ENCODE results near the gene TNFRSF18.

Gene TNFRSF18

GRCh38 chr1:1227386-1227785 is 21.0 kb upstream of the TNFRSF18 start:
- H3K36me3 ChIP-seq (ENCODE audit: control insufficient read depth, insufficient read depth, low read length) = peaks cover 6% of the 10 kb centered on the region
- no peaks in the 10 kb centered on the region for H3K27me3 ChIP-seq (ENCODE audit: control insufficient read depth, insufficient read depth, low read length, poor library complexity, severe bottlenecking)
- WGBS, 2 experiments = 95 to 96% methylated on average over 25 of the region's 25 CpGs
- H3K9me3 ChIP-seq (ENCODE audit: control insufficient read depth, low read length) = no peaks in the 10 kb centered on the region
- no peak overlapping the region for H3K27ac ChIP-seq (ENCODE audit: insufficient read depth, low read depth, low read length, poor library complexity, severe bottlenecking)
- no peak overlapping the region for H3K4me3 ChIP-seq (ENCODE audit: insufficient read depth, low read depth, low read length)
- no peaks in the 10 kb centered on the region for H3K4me1 ChIP-seq (ENCODE audit: control insufficient read depth, insufficient read depth, low read length)

- no peaks in the 10 kb centered on the region for H3K4me1 ChIP-seq (ENCODE audit: control insufficient read depth, insufficient read depth, low read length)
- H3K27ac ChIP-seq (ENCODE audit: insufficient read depth, low read depth, low read length, poor library complexity, severe bottlenecking) = no peak overlapping the region
- no peak overlapping the region for H3K4me3 ChIP-seq (ENCODE audit: insufficient read depth, low read depth, low read length)
- WGBS, 2 experiments = 95 to 97% methylated on average over 44 of the region's 44 CpGs
- H3K27me3 ChIP-seq (ENCODE audit: control insufficient read depth, insufficient read depth, low read length, poor library complexity, severe bottlenecking) = no peaks in the 10 kb centered on the region
- H3K36me3 ChIP-seq (ENCODE audit: control insufficient read depth, insufficient read depth, low read length) = peaks cover 6% of the 10 kb centered on the region
- no peaks in the 10 kb centered on the region for H3K9me3 ChIP-seq (ENCODE audit: control insufficient read depth, low read length)
Observed at GRCh38 chr1:1226566-1227362, 20.4 kb upstream of the TNFRSF18 start.

GRCh38 chr1:1225913-1226312 is 19.5 kb upstream of the TNFRSF18 start:
- Histone ChIP-seq H3K27me3 (ENCODE audit: control insufficient read depth, insufficient read depth, low read length, poor library complexity, severe bottlenecking) (no peaks in the 10 kb centered on the region), H3K4me3 (ENCODE audit: insufficient read depth, low read depth, low read length) (no peak overlapping the region), H3K9me3 (ENCODE audit: control insufficient read depth, low read length) (no peaks in the 10 kb centered on the region), H3K27ac (ENCODE audit: insufficient read depth, low read depth, low read length, poor library complexity, severe bottlenecking) (no peak overlapping the region), H3K36me3 (ENCODE audit: control insufficient read depth, insufficient read depth, low read length) (peaks cover 8% of the 10 kb centered on the region), H3K4me1 (ENCODE audit: control insufficient read depth, insufficient read depth, low read length) (no peaks in the 10 kb centered on the region)
- WGBS, 2 experiments = 95% methylated on average over 18 of the region's 18 CpGs

- H3K36me3 ChIP-seq (ENCODE audit: control insufficient read depth, insufficient read depth, low read length) = peaks cover 8% of the 10 kb centered on the region
- WGBS, 2 experiments = 95 to 96% methylated on average over 34 of the region's 34 CpGs
Observed at GRCh38 chr1:1225238-1225845, 18.9 kb upstream of the TNFRSF18 start.

GRCh38 chr1:1223891-1224290 is 17.5 kb upstream of the TNFRSF18 start:
- WGBS, 2 experiments = 96 to 97% methylated on average over 21 of the region's 21 CpGs
- H3K9me3 ChIP-seq (ENCODE audit: control insufficient read depth, low read length) = no peaks in the 10 kb centered on the region
- no peak overlapping the region for H3K4me3 ChIP-seq (ENCODE audit: insufficient read depth, low read depth, low read length)
- H3K4me1 ChIP-seq (ENCODE audit: control insufficient read depth, insufficient read depth, low read length) = no peaks in the 10 kb centered on the region
- no peaks in the 10 kb centered on the region for H3K27me3 ChIP-seq (ENCODE audit: control insufficient read depth, insufficient read depth, low read length, poor library complexity, severe bottlenecking)
- peaks cover 8% of the 10 kb centered on the region for H3K36me3 ChIP-seq (ENCODE audit: control insufficient read depth, insufficient read depth, low read length)
- H3K27ac ChIP-seq (ENCODE audit: insufficient read depth, low read depth, low read length, poor library complexity, severe bottlenecking) = no peak overlapping the region

More at GRCh38 chr1:1225238-1225845, 18.9 kb upstream of the TNFRSF18 start:
- Histone ChIP-seq H3K27ac (ENCODE audit: insufficient read depth, low read depth, low read length, poor library complexity, severe bottlenecking) (no peak overlapping the region), H3K27me3 (ENCODE audit: control insufficient read depth, insufficient read depth, low read length, poor library complexity, severe bottlenecking) (no peaks in the 10 kb centered on the region), H3K4me3 (ENCODE audit: insufficient read depth, low read depth, low read length) (no peak overlapping the region), H3K9me3 (ENCODE audit: control insufficient read depth, low read length) (no peaks in the 10 kb centered on the region), H3K4me1 (ENCODE audit: control insufficient read depth, insufficient read depth, low read length) (no peaks in the 10 kb centered on the region)

GRCh38 chr1:1223321-1223720 is 16.9 kb upstream of the TNFRSF18 start:
- Histone ChIP-seq H3K27ac (ENCODE audit: insufficient read depth, low read depth, low read length, poor library complexity, severe bottlenecking) (no peak overlapping the region), H3K27me3 (ENCODE audit: control insufficient read depth, insufficient read depth, low read length, poor library complexity, severe bottlenecking) (no peaks in the 10 kb centered on the region), H3K4me1 (ENCODE audit: control insufficient read depth, insufficient read depth, low read length) (no peaks in the 10 kb centered on the region), H3K4me3 (ENCODE audit: insufficient read depth, low read depth, low read length) (no peak overlapping the region), H3K36me3 (ENCODE audit: control insufficient read depth, insufficient read depth, low read length) (peaks cover 12% of the 10 kb centered on the region), H3K9me3 (ENCODE audit: control insufficient read depth, low read length) (no peaks in the 10 kb centered on the region)
- WGBS, 2 experiments = 96 to 97% methylated on average over 15 of the region's 15 CpGs

GRCh38 chr1:1222575-1223225 is 16.3 kb upstream of the TNFRSF18 start:
- Histone ChIP-seq H3K9me3 (ENCODE audit: control insufficient read depth, low read length) (no peaks in the 10 kb centered on the region), H3K27ac (ENCODE audit: insufficient read depth, low read depth, low read length, poor library complexity, severe bottlenecking) (no peak overlapping the region), H3K27me3 (ENCODE audit: control insufficient read depth, insufficient read depth, low read length, poor library complexity, severe bottlenecking) (no peaks in the 10 kb centered on the region), H3K4me1 (ENCODE audit: control insufficient read depth, insufficient read depth, low read length) (no peaks in the 10 kb centered on the region), H3K4me3 (ENCODE audit: insufficient read depth, low read depth, low read length) (no peak overlapping the region), H3K36me3 (ENCODE audit: control insufficient read depth, insufficient read depth, low read length) (peaks cover 17% of the 10 kb centered on the region)
- WGBS, 2 experiments = 95 to 96% methylated on average over 44 of the region's 44 CpGs

- Histone ChIP-seq H3K4me1 (ENCODE audit: control insufficient read depth, insufficient read depth, low read length) (no peaks in the 10 kb centered on the region), H3K9me3 (ENCODE audit: control insufficient read depth, low read length) (no peaks in the 10 kb centered on the region), H3K27ac (ENCODE audit: insufficient read depth, low read depth, low read length, poor library complexity, severe bottlenecking) (no peak overlapping the region), H3K4me3 (ENCODE audit: insufficient read depth, low read depth, low read length) (no peak overlapping the region), H3K27me3 (ENCODE audit: control insufficient read depth, insufficient read depth, low read length, poor library complexity, severe bottlenecking) (no peaks in the 10 kb centered on the region), H3K36me3 (ENCODE audit: control insufficient read depth, insufficient read depth, low read length) (peaks cover 18% of the 10 kb centered on the region)
- WGBS, 2 experiments = 96% methylated on average over 30 of the region's 30 CpGs
Observed at GRCh38 chr1:1221887-1222574, 15.6 kb upstream of the TNFRSF18 start.

- H3K27ac ChIP-seq (ENCODE audit: insufficient read depth, low read depth, low read length, poor library complexity, severe bottlenecking) = no peak overlapping the region
- peaks cover 20% of the 10 kb centered on the region for H3K36me3 ChIP-seq (ENCODE audit: control insufficient read depth, insufficient read depth, low read length)
- WGBS, 2 experiments = 91 to 92% methylated on average over 24 of the region's 24 CpGs
Observed at GRCh38 chr1:1220197-1220596, 13.8 kb upstream of the TNFRSF18 start.

GRCh38 chr1:1219341-1219740 is 12.9 kb upstream of the TNFRSF18 start:
- H3K4me3 ChIP-seq (ENCODE audit: insufficient read depth, low read depth, low read length) = no peak overlapping the region
- no peaks in the 10 kb centered on the region for H3K9me3 ChIP-seq (ENCODE audit: control insufficient read depth, low read length)
- no peak overlapping the region for H3K27ac ChIP-seq (ENCODE audit: insufficient read depth, low read depth, low read length, poor library complexity, severe bottlenecking)
- WGBS, 2 experiments = 96% methylated on average over 20 of the region's 20 CpGs
- H3K27me3 ChIP-seq (ENCODE audit: control insufficient read depth, insufficient read depth, low read length, poor library complexity, severe bottlenecking) = no peaks in the 10 kb centered on the region
- H3K4me1 ChIP-seq (ENCODE audit: control insufficient read depth, insufficient read depth, low read length) = no peaks in the 10 kb centered on the region
- H3K36me3 ChIP-seq (ENCODE audit: control insufficient read depth, insufficient read depth, low read length) = peaks cover 20% of the 10 kb centered on the region

More at GRCh38 chr1:1220197-1220596, 13.8 kb upstream of the TNFRSF18 start:
- no peaks in the 10 kb centered on the region for H3K4me1 ChIP-seq (ENCODE audit: control insufficient read depth, insufficient read depth, low read length)
- H3K9me3 ChIP-seq (ENCODE audit: control insufficient read depth, low read length) = no peaks in the 10 kb centered on the region
- no peaks in the 10 kb centered on the region for H3K27me3 ChIP-seq (ENCODE audit: control insufficient read depth, insufficient read depth, low read length, poor library complexity, severe bottlenecking)
- no peak overlapping the region for H3K4me3 ChIP-seq (ENCODE audit: insufficient read depth, low read depth, low read length)
